CD4-positive, alpha-beta T cell treated with Interleukin-15 for 4 hours (primary cell): ENCODE measurements around the gene GOT2.
A peak's percentile ranks its signal among the peaks of the same experiment; 100 is the strongest.
"Not testable (repeated sequence)": the region's sequence is repeated elsewhere in the genome, so short reads cannot be mapped to it uniquely, and the experiment has no call there.

Source experiments
- DNase-seq: peaks from one replicate; pipeline ENCODE4 v3.0.0-alpha.2; 2020; ENCODE audit warnings: low spot score

GOT2 gene

GRCh38 chr16:58717994-58718393 lies 16.1 kb downstream of the GOT2 start:
- no peak for DNase-seq

GRCh38 chr16:58716468-58716867 lies 17.6 kb downstream of the GOT2 start:
- DNase-seq = no peak

- no peak for DNase-seq
These were observed 20.4 kb downstream of the GOT2 start for GRCh38 chr16:58713742-58714141.

GRCh38 chr16:58709333-58709732 lies 24.8 kb downstream of the GOT2 start:
- no peak for DNase-seq

GRCh38 chr16:58699151-58699550 lies 35.0 kb downstream of the GOT2 start:
- DNase-seq = no peak

- DNase-seq = no peak
These were observed 38.7 kb downstream of the GOT2 start for GRCh38 chr16:58695368-58695767.

- no peak for DNase-seq
These were observed 41.7 kb downstream of the GOT2 start for GRCh38 chr16:58692450-58692849.

- DNase-seq = not testable (repeated sequence)
These were observed 47.0 kb downstream of the GOT2 start for GRCh38 chr16:58686985-58687706.

GRCh38 chr16:58685084-58685449 lies 49.0 kb downstream of the GOT2 start:
- DNase-seq = no peak

GRCh38 chr16:58684354-58685083 lies 49.6 kb downstream of the GOT2 start, which contains the start of gene SLC38A7:
TSS of gene SLC38A7 (minus strand) at chr16:58684770. CDS start at chr16:58680126, 4,644 bp downstream.
- DNase-seq = peak; percentile 72

- no peak for DNase-seq
These were observed 50.1 kb downstream of the GOT2 start for GRCh38 chr16:58684001-58684353.

GRCh38 chr16:58679763-58680162 lies 54.4 kb downstream of the GOT2 start:
- DNase-seq = no peak

- no peak for DNase-seq
These were observed 55.4 kb downstream of the GOT2 start for GRCh38 chr16:58678716-58679115.

- no peak for DNase-seq
These were observed 55.8 kb downstream of the GOT2 start for GRCh38 chr16:58678269-58678668.

- DNase-seq = no peak
These were observed 63.1 kb downstream of the GOT2 start for GRCh38 chr16:58670946-58671583.

GRCh38 chr16:58670177-58670576 lies 63.9 kb downstream of the GOT2 start:
- DNase-seq = no peak

- no peak for DNase-seq
These were observed 68.9 kb downstream of the GOT2 start for GRCh38 chr16:58665200-58665599.

GRCh38 chr16:58661199-58661830 lies 72.8 kb downstream of the GOT2 start:
- DNase-seq = peak; percentile 34

GRCh38 chr16:58659911-58660310 lies 74.2 kb downstream of the GOT2 start:
- DNase-seq = not testable (repeated sequence)

- no peak for DNase-seq
These were observed 75.3 kb downstream of the GOT2 start for GRCh38 chr16:58658796-58659211.
